H9 (cell line): ENCODE results near the gene ZNRF3. TPM values are rescaled to one million over a fixed set of nuclear protein-coding genes. Genes with fewer than 3 reads are reported as not detected.
A peak's percentile ranks its signal among the peaks of the same experiment; 100 is the strongest.

ENCODE experiments used
- DNase-seq: peaks from one replicate; pipeline ENCODE4 v3.0.0-alpha.2; 2017
- H2AFZ ChIP-seq: one replicate; pipeline ENCODE4 v1.6.1; 2013; ENCODE audit warnings: mild to moderate bottlenecking, low read length, control low read depth, moderate library complexity
- H2AK5ac ChIP-seq: 2 replicates; pipeline ENCODE4 v1.6.1; 2013; ENCODE audit warnings: low read length, control low read depth, mixed read lengths; ENCODE audit not compliant: insufficient read length
- H2BK120ac ChIP-seq: one replicate; pipeline ENCODE4 v1.6.1; 2013; ENCODE audit warnings: low read depth, mild to moderate bottlenecking, low read length, control low read depth, inconsistent platforms; ENCODE audit not compliant: poor library complexity, severe bottlenecking
- H2BK12ac ChIP-seq: 2 replicates; pipeline ENCODE4 v1.6.1; 2013; ENCODE audit warnings: low read length, control low read depth, mixed read lengths, low read depth; ENCODE audit not compliant: insufficient read length
- H2BK15ac ChIP-seq: 2 replicates; pipeline ENCODE4 v1.6.1; 2013; ENCODE audit warnings: low read depth, low read length, control low read depth
- H2BK20ac ChIP-seq: one replicate; pipeline ENCODE4 v1.6.1; 2013; ENCODE audit warnings: low read depth, mild to moderate bottlenecking, low read length, control low read depth, inconsistent platforms; ENCODE audit not compliant: poor library complexity, severe bottlenecking
- H2BK5ac ChIP-seq: 2 replicates; pipeline ENCODE4 v1.6.1; 2013; ENCODE audit warnings: low read length, control low read depth, mixed read lengths; ENCODE audit not compliant: insufficient read length
- H3K14ac ChIP-seq: 2 replicates; pipeline ENCODE4 v1.6.1; 2013; ENCODE audit warnings: low read length, control low read depth; ENCODE audit not compliant: insufficient read depth
- H3K18ac ChIP-seq: 2 replicates; pipeline ENCODE4 v1.6.1; 2013; ENCODE audit warnings: low read depth, mild to moderate bottlenecking, mixed read lengths, low read length, control low read depth; ENCODE audit not compliant: insufficient read length
- H3K23ac ChIP-seq: 2 replicates; pipeline ENCODE4 v1.6.1; 2013; ENCODE audit warnings: low read length, control low read depth, mixed read lengths, low read depth; ENCODE audit not compliant: insufficient read length
- H3K23me2 ChIP-seq: 2 replicates; pipeline ENCODE4 v1.6.1; 2013; ENCODE audit warnings: low read depth, mild to moderate bottlenecking, mixed read lengths, low read length, control low read depth; ENCODE audit not compliant: insufficient read length, poor library complexity, severe bottlenecking
- H3K27ac ChIP-seq: 2 replicates; pipeline ENCODE4 v1.5.1; 2013; ENCODE audit warnings: low read length, control low read depth, mixed read lengths, low read depth; ENCODE audit not compliant: insufficient read length
- H3K27me3 ChIP-seq: 2 replicates; pipeline ENCODE4 v1.6.1; 2013; ENCODE audit warnings: low read length, control low read depth, inconsistent platforms; ENCODE audit not compliant: insufficient read depth
- H3K4ac ChIP-seq: 2 replicates; pipeline ENCODE4 v1.6.1; 2013; ENCODE audit warnings: low read depth, mild to moderate bottlenecking, control low read depth, inconsistent platforms, low read length, moderate library complexity
- H3K4me1 ChIP-seq: 2 replicates; pipeline ENCODE4 v1.6.1; 2013; ENCODE audit warnings: low read length, control low read depth, inconsistent platforms; ENCODE audit not compliant: insufficient read depth
- H3K4me2 ChIP-seq: 2 replicates; pipeline ENCODE4 v1.6.1; 2013; ENCODE audit warnings: low read length, control low read depth, mixed read lengths; ENCODE audit not compliant: insufficient read length, insufficient read depth
- H3K56ac ChIP-seq: 2 replicates; pipeline ENCODE4 v1.6.1; 2013; ENCODE audit warnings: low read depth, mild to moderate bottlenecking, mixed read lengths, low read length, control low read depth; ENCODE audit not compliant: insufficient read length
- H3K79me1 ChIP-seq: 2 replicates; pipeline ENCODE4 v1.6.1; 2013; ENCODE audit warnings: low read depth, mild to moderate bottlenecking, moderate library complexity, low read length, control low read depth, inconsistent platforms; ENCODE audit not compliant: insufficient read depth, poor library complexity, severe bottlenecking
- H3K79me2 ChIP-seq: 2 replicates; pipeline ENCODE4 v1.6.1; 2013; ENCODE audit warnings: low read length, control low read depth, inconsistent platforms; ENCODE audit not compliant: insufficient read depth
- H3K9ac ChIP-seq: 2 replicates; pipeline ENCODE4 v1.6.1; 2013; ENCODE audit warnings: low read length, control low read depth, mixed read lengths; ENCODE audit not compliant: insufficient read length; ENCODE audit errors: extremely low read depth
- H3K9me3 ChIP-seq: one replicate; pipeline ENCODE4 v1.6.1; 2013; ENCODE audit warnings: low read depth, low read length, inconsistent platforms; ENCODE audit not compliant: control insufficient read depth
- H3T11ph ChIP-seq: one replicate; pipeline ENCODE4 v1.6.1; 2013; ENCODE audit warnings: mild to moderate bottlenecking, low read length, control low read depth, inconsistent platforms
- H4K20me1 ChIP-seq: one replicate; pipeline ENCODE4 v1.6.1; 2013; ENCODE audit not compliant: control insufficient read depth, insufficient read length, insufficient read depth
- H4K5ac ChIP-seq: 2 replicates; pipeline ENCODE4 v1.6.1; 2013; ENCODE audit warnings: low read depth, mild to moderate bottlenecking, mixed read lengths, low read length, control low read depth; ENCODE audit not compliant: insufficient read length
- H4K8ac ChIP-seq: replicated peaks from 2 replicates; pipeline ENCODE4 v1.6.1; 2013; ENCODE audit warnings: low read length, control low read depth, mixed read lengths, low read depth; ENCODE audit not compliant: insufficient read length
- H4K91ac ChIP-seq: 2 replicates; pipeline ENCODE4 v1.6.1; 2013; ENCODE audit warnings: low read depth, mild to moderate bottlenecking, moderate library complexity, mixed read lengths, low read length, control low read depth; ENCODE audit not compliant: insufficient read length
- H3K27ac Mint-ChIP-seq, 3 experiments: 2 replicates in 2 of 3; 3 replicates in 1 of 3; pipeline ENCODE4 v1.8.0; 2020 to 2021; ENCODE audit warnings: mixed read lengths in 3 of 3, mild to moderate bottlenecking in 1 of 3, moderate library complexity in 1 of 3
- H3K27me3 Mint-ChIP-seq: 2 replicates; pipeline ENCODE4 v1.8.0; 2021; ENCODE audit warnings: low read depth, mild to moderate bottlenecking, moderate library complexity, mixed read lengths
- H3K36me3 Mint-ChIP-seq, 3 experiments: 2 replicates in 2 of 3; 3 replicates in 1 of 3; pipeline ENCODE4 v1.8.0; 2020 to 2021; ENCODE audit warnings: low read depth in 3 of 3, mixed read lengths in 3 of 3; ENCODE audit not compliant: insufficient read depth in 1 of 3
- H3K4me1 Mint-ChIP-seq, 2 experiments: 2 replicates each; pipeline ENCODE4 v1.8.0; 2020; ENCODE audit warnings: mixed read lengths in 2 of 2
- H3K4me3 Mint-ChIP-seq, 2 experiments: 2 replicates in 1 of 2; 3 replicates in 1 of 2; pipeline ENCODE4 v1.8.0; 2020 to 2021; ENCODE audit warnings: mild to moderate bottlenecking in 2 of 2, mixed read lengths in 2 of 2, moderate library complexity in 1 of 2
- H3K9me3 Mint-ChIP-seq, 2 experiments: 2 replicates in 1 of 2; 3 replicates in 1 of 2; pipeline ENCODE4 v1.8.0; 2020; ENCODE audit warnings: mild to moderate bottlenecking in 2 of 2, mixed read lengths in 2 of 2, moderate library complexity in 1 of 2
- CTCF ChIP-seq: fragments of 200-600 bp; sonication (generic); conservative IDR thresholded peaks from 3 replicates; pipeline ENCODE4 v1.8.0; 2021; ENCODE audit warnings: antibody characterized with exemption, mild to moderate bottlenecking
- WGBS: extraction: QIAGEN DNeasy Blood & Tissue Kit; methylation state at CpG from one replicate; pipeline ENCODE4 v1.1.7; 2013; ENCODE audit warnings: missing lambda C conversion rate, low lambda C conversion rate, mixed read lengths; ENCODE audit not compliant: insufficient read length; ENCODE audit errors: extremely low coverage; 5-methylcytosine and 5-hydroxymethylcytosine counted together
- total RNA-seq: library from RNA; stranded (reverse); gene quantifications from 2 replicates; pipeline ENCODE4 v1.2.1, GENCODE V29; 2021

The ZNRF3 gene
- total RNA-seq, 1 experiment from 2014 or later: 20.6 TPM

GRCh38 chr22:28950617-28951411, 67.4 kb downstream of the ZNRF3 start:
- no peaks in the 10 kb centered on the region for H3K27me3 Mint-ChIP-seq
- WGBS: no CpG with 5 or more reads among the region's 7 CpGs

More at GRCh38 chr22:28950617-28951411, 67.4 kb downstream of the ZNRF3 start:
- peaks cover 4% of the 10 kb centered on the region; the same call in 1 of the 2 replicates for H3K4me1 ChIP-seq
- no peak overlapping the region for H2AK5ac ChIP-seq
- H2BK5ac ChIP-seq: no peak overlapping the region
- H3K9ac ChIP-seq: no peak overlapping the region
- no peak overlapping the region for H2BK12ac ChIP-seq
- TF ChIP-seq CTCF: peak; percentile 39; the same call in 2 of the 3 replicates
- H4K5ac ChIP-seq: no peak overlapping the region
- no peak overlapping the region for H3K23ac ChIP-seq
- peaks cover 7% of the 10 kb centered on the region for H3K79me1 ChIP-seq
- H3K4me2 ChIP-seq: no peak overlapping the region
- no peak overlapping the region for H3T11ph ChIP-seq
- no peak overlapping the region for H2BK120ac ChIP-seq
- H3K23me2 ChIP-seq: no peaks in the 10 kb centered on the region
- H4K8ac ChIP-seq: no peak overlapping the region
- Mint-ChIP-seq H3K9me3 (peaks cover 14 to 15% of the 10 kb centered on the region in 2 experiments), H3K4me1 (peaks cover 40 to 42% of the 10 kb centered on the region in 2 experiments), H3K4me3 (no peak overlapping the region), H3K36me3 (peaks cover 10 to 19% (median 16%) of the 10 kb centered on the region in 3 experiments), H3K27ac (peak overlapping the region in 1 of 3 experiments; percentile 37; a peak in 2 of 7 replicates)
- H2BK15ac ChIP-seq: 0 out of 2 replicates have a peak overlapping the region, but pooled peaks have one; percentile 58
- no peak for DNase-seq
- no peaks in the 10 kb centered on the region for H3K27me3 ChIP-seq
- H3K56ac ChIP-seq: no peak overlapping the region
- H3K14ac ChIP-seq: no peak overlapping the region
- no peak overlapping the region for H2BK20ac ChIP-seq
- H2AFZ ChIP-seq: no peak overlapping the region
- no peak overlapping the region for H3K4ac ChIP-seq
- no peak overlapping the region for H3K27ac ChIP-seq
- H3K79me2 ChIP-seq: peaks cover 18% of the 10 kb centered on the region; the same call in 1 of the 2 replicates
- no peak overlapping the region for H4K91ac ChIP-seq
- H3K9me3 ChIP-seq: no peaks in the 10 kb centered on the region
- no peak overlapping the region for H3K18ac ChIP-seq
- peaks cover 5% of the 10 kb centered on the region for H4K20me1 ChIP-seq
